ENCODE results near the gene PLEKHG5. TPM values are rescaled to one million over a fixed set of nuclear protein-coding genes. Genes with fewer than 3 reads are reported as not detected.

The PLEKHG5 gene
- total RNA-seq, 1 experiment from 2014 or later = 0.86 TPM

GRCh38 chr1:6509919-6510291 lies 18.4 kb upstream of the PLEKHG5 start:
- H3K36me3 ChIP-seq (ENCODE audit: insufficient read depth, low read length, poor library complexity, severe bottlenecking) = no peaks in the 10 kb centered on the region
- intact Hi-C loops (cut with micrococcal nuclease; ENCODE audit: unreplicated experiment) = no loop called here
- BruUV-seq (replicated peaks) = no TSS peak
- no peak for DNase-seq (ENCODE audit: low spot score)
- CTCF ChIA-PET = no interaction called here
- H3K27ac ChIP-seq (ENCODE audit: low read depth, low read length, poor library complexity, severe bottlenecking) = no peak overlapping the region
- POLR2A ChIA-PET (ENCODE audit: low non-redundant PET) = no interaction called here
- TF ChIP-seq EZH2 (IDR thresholded peaks at IDR 0.05; ENCODE audit: borderline replicate concordance, low read depth, low read length, poor library complexity, severe bottlenecking) (no peak), CTCF (conservative IDR thresholded peaks at IDR 0.05; ENCODE audit: low read depth, low read length) (no peak)
- no peaks in the 10 kb centered on the region for H3K9me3 ChIP-seq (ENCODE audit: low read depth, low read length, poor library complexity, severe bottlenecking)
- no peak overlapping the region for H3K4me3 ChIP-seq (ENCODE audit: low read depth, low read length, poor library complexity, severe bottlenecking)
- H3K4me1 ChIP-seq (ENCODE audit: insufficient read depth, low read length, poor library complexity, severe bottlenecking) = no peaks in the 10 kb centered on the region
- H3K27me3 ChIP-seq (replicated peaks; ENCODE audit: insufficient read depth, low read depth, low read length, poor library complexity) = no peaks in the 10 kb centered on the region

GRCh38 chr1:6509220-6509918 lies 17.9 kb upstream of the PLEKHG5 start:
- TF ChIP-seq CTCF (conservative IDR thresholded peaks at IDR 0.05; ENCODE audit: low read depth, low read length) (no peak), EZH2 (IDR thresholded peaks at IDR 0.05; ENCODE audit: borderline replicate concordance, low read depth, low read length, poor library complexity, severe bottlenecking) (no peak)
- H3K9me3 ChIP-seq (ENCODE audit: low read depth, low read length, poor library complexity, severe bottlenecking) = no peaks in the 10 kb centered on the region
- DNase-seq (ENCODE audit: low spot score) = no peak
- no peak overlapping the region for H3K27ac ChIP-seq (ENCODE audit: low read depth, low read length, poor library complexity, severe bottlenecking)
- no peak overlapping the region for H3K4me3 ChIP-seq (ENCODE audit: low read depth, low read length, poor library complexity, severe bottlenecking)
- intact Hi-C loops (cut with micrococcal nuclease; ENCODE audit: unreplicated experiment) = no loop called here
- no peaks in the 10 kb centered on the region for H3K4me1 ChIP-seq (ENCODE audit: insufficient read depth, low read length, poor library complexity, severe bottlenecking)
- POLR2A ChIA-PET (ENCODE audit: low non-redundant PET) = no interaction called here
- CTCF ChIA-PET = no interaction called here
- no peaks in the 10 kb centered on the region for H3K36me3 ChIP-seq (ENCODE audit: insufficient read depth, low read length, poor library complexity, severe bottlenecking)
- H3K27me3 ChIP-seq (replicated peaks; ENCODE audit: insufficient read depth, low read depth, low read length, poor library complexity) = no peaks in the 10 kb centered on the region
- BruUV-seq (replicated peaks) = no TSS peak

- H3K4me3 ChIP-seq (ENCODE audit: low read depth, low read length, poor library complexity, severe bottlenecking) = no peak overlapping the region
- ChIA-PET POLR2A (ENCODE audit: low non-redundant PET) (no interaction called here), CTCF (no interaction called here)
- BruUV-seq (replicated peaks) = no TSS peak
- no peaks in the 10 kb centered on the region for H3K36me3 ChIP-seq (ENCODE audit: insufficient read depth, low read length, poor library complexity, severe bottlenecking)
- TF ChIP-seq EZH2 (IDR thresholded peaks at IDR 0.05; ENCODE audit: borderline replicate concordance, low read depth, low read length, poor library complexity, severe bottlenecking) = no peak
- TF ChIP-seq CTCF (conservative IDR thresholded peaks at IDR 0.05; ENCODE audit: low read depth, low read length) = no peak
- DNase-seq (ENCODE audit: low spot score) = no peak
- H3K9me3 ChIP-seq (ENCODE audit: low read depth, low read length, poor library complexity, severe bottlenecking) = no peaks in the 10 kb centered on the region
- H3K27ac ChIP-seq (ENCODE audit: low read depth, low read length, poor library complexity, severe bottlenecking) = no peak overlapping the region
- intact Hi-C loops (cut with micrococcal nuclease; ENCODE audit: unreplicated experiment) = no loop called here
- no peaks in the 10 kb centered on the region for H3K27me3 ChIP-seq (replicated peaks; ENCODE audit: insufficient read depth, low read depth, low read length, poor library complexity)
- no peaks in the 10 kb centered on the region for H3K4me1 ChIP-seq (ENCODE audit: insufficient read depth, low read length, poor library complexity, severe bottlenecking)
Measured at GRCh38 chr1:6508816-6509189, 17.3 kb upstream of the PLEKHG5 start.
